Activated CD8-positive, alpha-beta memory T cell treated with anti-CD3 and anti-CD28 coated beads, Interleukin-2, amount 50 U/mL, for 48 hours (primary cell): Measurements from ENCODE around the gene HOXC13.

Source experiments
- DNase-seq: peaks from one replicate; pipeline ENCODE4 v3.0.0-alpha.2; 2020

Gene HOXC13

GRCh38 chr12:53939141-53940108 lies 794 bp downstream of the HOXC13 start:
- no peak for DNase-seq

GRCh38 chr12:53940443-53941014 lies 1.9 kb downstream of the HOXC13 start:
- no peak for DNase-seq

GRCh38 chr12:53941187-53941586 lies 2.6 kb downstream of the HOXC13 start:
- no peak for DNase-seq

- no peak for DNase-seq
These were observed 3.1 kb downstream of the HOXC13 start for GRCh38 chr12:53941750-53942149.

GRCh38 chr12:53942467-53942997 lies 3.9 kb downstream of the HOXC13 start:
- no peak for DNase-seq

- DNase-seq, result no peak
These were observed 5.6 kb downstream of the HOXC13 start for GRCh38 chr12:53944209-53944608.

- no peak for DNase-seq
These were observed 6.5 kb downstream of the HOXC13 start for GRCh38 chr12:53944907-53945847.

- no peak for DNase-seq
These were observed 9.1 kb downstream of the HOXC13 start for GRCh38 chr12:53947743-53948142.

GRCh38 chr12:53948650-53949593 lies 10.3 kb downstream of the HOXC13 start:
- no peak for DNase-seq

- no peak for DNase-seq
These were observed 11.2 kb downstream of the HOXC13 start for GRCh38 chr12:53949631-53950436.

GRCh38 chr12:53950437-53950773 lies 11.8 kb downstream of the HOXC13 start:
- DNase-seq, result no peak

- no peak for DNase-seq
These were observed 12.4 kb downstream of the HOXC13 start for GRCh38 chr12:53950789-53951576.

- DNase-seq, result no peak
These were observed 13.1 kb downstream of the HOXC13 start for GRCh38 chr12:53951577-53952334.

- DNase-seq, result no peak
These were observed 13.7 kb downstream of the HOXC13 start for GRCh38 chr12:53952335-53952694.

- no peak for DNase-seq
These were observed 14.5 kb downstream of the HOXC13 start for GRCh38 chr12:53952871-53953734.

GRCh38 chr12:53953831-53954693 lies 15.4 kb downstream of the HOXC13 start:
- DNase-seq, result no peak

GRCh38 chr12:53954694-53955035 lies 16.0 kb downstream of the HOXC13 start, which contains the start of gene HOXC12:
TSS of gene HOXC12 (plus strand) at chr12:53954903. CDS start at chr12:53954930, 27 bp downstream.
- DNase-seq, result no peak
